ENCODE results near the gene CEPT1. TPM values are rescaled to one million over a fixed set of nuclear protein-coding genes. Genes with fewer than 3 reads are reported as not detected.
A peak's percentile ranks its signal among the peaks of the same experiment; 100 is the strongest.

CEPT1 gene
- total and polyA plus RNA-seq, 10 of the 15 experiments (the other 5 are each of a cell fraction or from before 2014, with no cell fraction given), result 29.4 to 77.9 (median 54.8) TPM

- TF ChIP-seq ZNF592 (IDR thresholded peaks at IDR 0.05) (peak; percentile 40; the same call in 1 of the 2 replicates), ZNF207 (IDR thresholded peaks at IDR 0.05; ENCODE audit: borderline replicate concordance) (no peak), CREM (IDR thresholded peaks at IDR 0.05; ENCODE audit: low read depth) (0 out of 2 replicates have a peak, but pooled peaks have one; percentile 45), BHLHE40 (IDR thresholded peaks at IDR 0.05; ENCODE audit: borderline replicate concordance in 1 of 2, low read depth in 2 of 2, low read length in 1 of 2) (peak; percentile 78 to 81), RUNX3 (IDR thresholded peaks at IDR 0.05; ENCODE audit: low read length) (peak; percentile 70), RB1 (IDR thresholded peaks at IDR 0.05; ENCODE audit: borderline replicate concordance) (0 out of 2 replicates have a peak, but pooled peaks have one; percentile 19), SRF (IDR thresholded peaks at IDR 0.05; ENCODE audit: low read depth in 2 of 2, low read length in 2 of 2) (no peak), MLLT1 (IDR thresholded peaks at IDR 0.05) (0 out of 2 replicates have a peak, but pooled peaks have one; percentile 73), CEBPB (IDR thresholded peaks at IDR 0.05; ENCODE audit: borderline replicate concordance in 1 of 2, low read depth in 2 of 2, low read length in 2 of 2) (peak in 1 of 2 experiments; percentile 64; a peak in 1 of 4 replicates), SIN3A (IDR thresholded peaks at IDR 0.05; ENCODE audit: low read depth, low read length) (no peak), SIX5 (IDR thresholded peaks at IDR 0.05; ENCODE audit: low read depth, low read length, severe bottlenecking) (no peak), ZNF687 (IDR thresholded peaks at IDR 0.05) (0 out of 2 replicates have a peak, but pooled peaks have one; percentile 30), EP300 (IDR thresholded peaks at IDR 0.05; ENCODE audit: borderline replicate concordance in 1 of 2, control insufficient read depth in 1 of 2, low read depth in 2 of 2, low read length in 2 of 2) (peak; percentile 26 to 54; a peak in 1 of 4 replicates), KAT2A (conservative IDR thresholded peaks at IDR 0.05; ENCODE audit: control insufficient read depth, low read depth, low read length) (no peak), BACH1 (IDR thresholded peaks at IDR 0.05; ENCODE audit: borderline replicate concordance) (no peak; the same call in 1 of the 2 replicates)
Observed at GRCh38 chr1:111127923-111128643, 11.9 kb upstream of the CEPT1 start (continued).

All from GM12878 (cell line).